Chondrocyte (in vitro differentiated cells): ENCODE data around the gene IGSF1. TPM values are rescaled to one million over a fixed set of nuclear protein-coding genes. Genes with fewer than 3 reads are reported as not detected.

Experiments
- DNase-seq: peaks from one replicate; pipeline ENCODE4 v3.0.0; 2021; ENCODE audit warnings: mixed read lengths, low spot score
- H3K27ac Mint-ChIP-seq: one replicate; pipeline ENCODE4 v1.8.0; 2021; ENCODE audit warnings: mild to moderate bottlenecking, moderate library complexity, mixed read lengths; ENCODE audit not compliant: unreplicated experiment
- H3K27me3 Mint-ChIP-seq: 2 replicates; pipeline ENCODE4 v1.8.0; 2021; ENCODE audit warnings: low read depth, mixed read lengths
- H3K36me3 Mint-ChIP-seq: 2 replicates; pipeline ENCODE4 v1.8.0; 2021; ENCODE audit warnings: low read depth, mixed read lengths
- H3K4me1 Mint-ChIP-seq: 2 replicates; pipeline ENCODE4 v1.8.0; 2021; ENCODE audit warnings: low read depth, mild to moderate bottlenecking, mixed read lengths
- H3K4me3 Mint-ChIP-seq: one replicate; pipeline ENCODE4 v1.8.0; 2021; ENCODE audit warnings: mild to moderate bottlenecking, moderate library complexity, mixed read lengths; ENCODE audit not compliant: unreplicated experiment
- H3K9me3 Mint-ChIP-seq: 2 replicates; pipeline ENCODE4 v1.8.0; 2021; ENCODE audit warnings: low read depth, mixed read lengths
- total RNA-seq: library from RNA; stranded (reverse); gene quantifications from 3 replicates; pipeline ENCODE4 v1.2.1, GENCODE V29; 2021
- TF ChIP-seq, protein P1 (sequence below): fragments of 200-600 bp; sonication (generic); IDR thresholded peaks from 2 replicates; pipeline ENCODE4 v1.5.0; 2021; ENCODE audit warnings: antibody characterized with exemption, mild to moderate bottlenecking, moderate library complexity

IGSF1 gene
- total RNA-seq, 1 donor from 2014 or later, result 3.5 TPM

GRCh38 chrX:131317326-131317725, 28.2 kb upstream of the IGSF1 start:
- Mint-ChIP-seq H3K27ac (no peak overlapping the region), H3K4me1 (peaks cover 9% of the 10 kb centered on the region), H3K9me3 (peaks cover 3% of the 10 kb centered on the region), H3K36me3 (peaks cover 1% of the 10 kb centered on the region), H3K27me3 (no peaks in the 10 kb centered on the region), H3K4me3 (no peak overlapping the region)
- DNase-seq, result no peak
- TF ChIP-seq, protein P1, sequence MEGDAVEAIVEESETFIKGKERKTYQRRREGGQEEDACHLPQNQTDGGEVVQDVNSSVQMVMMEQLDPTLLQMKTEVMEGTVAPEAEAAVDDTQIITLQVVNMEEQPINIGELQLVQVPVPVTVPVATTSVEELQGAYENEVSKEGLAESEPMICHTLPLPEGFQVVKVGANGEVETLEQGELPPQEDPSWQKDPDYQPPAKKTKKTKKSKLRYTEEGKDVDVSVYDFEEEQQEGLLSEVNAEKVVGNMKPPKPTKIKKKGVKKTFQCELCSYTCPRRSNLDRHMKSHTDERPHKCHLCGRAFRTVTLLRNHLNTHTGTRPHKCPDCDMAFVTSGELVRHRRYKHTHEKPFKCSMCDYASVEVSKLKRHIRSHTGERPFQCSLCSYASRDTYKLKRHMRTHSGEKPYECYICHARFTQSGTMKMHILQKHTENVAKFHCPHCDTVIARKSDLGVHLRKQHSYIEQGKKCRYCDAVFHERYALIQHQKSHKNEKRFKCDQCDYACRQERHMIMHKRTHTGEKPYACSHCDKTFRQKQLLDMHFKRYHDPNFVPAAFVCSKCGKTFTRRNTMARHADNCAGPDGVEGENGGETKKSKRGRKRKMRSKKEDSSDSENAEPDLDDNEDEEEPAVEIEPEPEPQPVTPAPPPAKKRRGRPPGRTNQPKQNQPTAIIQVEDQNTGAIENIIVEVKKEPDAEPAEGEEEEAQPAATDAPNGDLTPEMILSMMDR, result no peak

DNA sequence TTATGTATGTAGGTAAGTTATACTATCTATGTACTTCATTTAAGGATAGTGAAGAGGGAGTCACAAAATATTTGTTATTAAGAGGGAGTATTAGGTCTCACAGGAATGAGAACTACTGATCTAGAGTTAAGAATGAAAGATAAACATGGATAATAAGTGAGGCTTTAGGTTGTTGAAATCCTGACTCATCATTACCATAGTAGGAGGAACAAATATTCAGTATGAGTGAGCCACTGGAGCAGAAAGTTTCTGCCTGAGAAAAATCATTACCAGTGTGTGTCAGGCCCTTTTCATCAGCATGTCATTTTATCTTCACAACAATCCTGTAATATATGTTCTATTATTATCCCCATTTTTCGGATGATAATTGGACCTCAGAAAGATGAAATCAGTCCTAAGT, 27.2 kb upstream of the IGSF1 start:
- peaks cover 1% of the 10 kb centered on the region for H3K36me3 Mint-ChIP-seq
- peaks cover 3% of the 10 kb centered on the region for H3K9me3 Mint-ChIP-seq
- no peak overlapping the region for H3K4me3 Mint-ChIP-seq
- peak overlapping the region; percentile 45 for H3K27ac Mint-ChIP-seq
- peaks cover 9% of the 10 kb centered on the region for H3K4me1 Mint-ChIP-seq
- no peaks in the 10 kb centered on the region for H3K27me3 Mint-ChIP-seq
- DNase-seq, result no peak
- TF ChIP-seq, protein P1, result no peak

GRCh38 chrX:131308980-131309379, 19.9 kb upstream of the IGSF1 start:
- no peaks in the 10 kb centered on the region for H3K9me3 Mint-ChIP-seq
- H3K27ac Mint-ChIP-seq, result no peak overlapping the region
- no peak for DNase-seq
- peaks cover 18% of the 10 kb centered on the region for H3K4me1 Mint-ChIP-seq
- H3K4me3 Mint-ChIP-seq, result no peak overlapping the region
- TF ChIP-seq, protein P1, result no peak
- H3K27me3 Mint-ChIP-seq, result no peaks in the 10 kb centered on the region
- peaks cover 1% of the 10 kb centered on the region for H3K36me3 Mint-ChIP-seq

- no peak overlapping the region for H3K4me3 Mint-ChIP-seq
- H3K27me3 Mint-ChIP-seq, result no peaks in the 10 kb centered on the region
- H3K4me1 Mint-ChIP-seq, result peaks cover 18% of the 10 kb centered on the region
- no peak overlapping the region for H3K27ac Mint-ChIP-seq
- TF ChIP-seq, protein P1, result no peak
- H3K9me3 Mint-ChIP-seq, result no peaks in the 10 kb centered on the region
- no peaks in the 10 kb centered on the region for H3K36me3 Mint-ChIP-seq
- no peak for DNase-seq
Observed at GRCh38 chrX:131306601-131307000, 17.5 kb upstream of the IGSF1 start.

- no peaks in the 10 kb centered on the region for H3K27me3 Mint-ChIP-seq
- no peaks in the 10 kb centered on the region for H3K9me3 Mint-ChIP-seq
- H3K4me3 Mint-ChIP-seq, result no peak overlapping the region
- H3K4me1 Mint-ChIP-seq, result peaks cover 18% of the 10 kb centered on the region
- H3K36me3 Mint-ChIP-seq, result no peaks in the 10 kb centered on the region
- TF ChIP-seq, protein P1, result no peak
- DNase-seq, result no peak
- H3K27ac Mint-ChIP-seq, result no peak overlapping the region
Observed at GRCh38 chrX:131305926-131306325, 16.8 kb upstream of the IGSF1 start.
